ENCODE results near the gene TBC1D10B.

DNA sequence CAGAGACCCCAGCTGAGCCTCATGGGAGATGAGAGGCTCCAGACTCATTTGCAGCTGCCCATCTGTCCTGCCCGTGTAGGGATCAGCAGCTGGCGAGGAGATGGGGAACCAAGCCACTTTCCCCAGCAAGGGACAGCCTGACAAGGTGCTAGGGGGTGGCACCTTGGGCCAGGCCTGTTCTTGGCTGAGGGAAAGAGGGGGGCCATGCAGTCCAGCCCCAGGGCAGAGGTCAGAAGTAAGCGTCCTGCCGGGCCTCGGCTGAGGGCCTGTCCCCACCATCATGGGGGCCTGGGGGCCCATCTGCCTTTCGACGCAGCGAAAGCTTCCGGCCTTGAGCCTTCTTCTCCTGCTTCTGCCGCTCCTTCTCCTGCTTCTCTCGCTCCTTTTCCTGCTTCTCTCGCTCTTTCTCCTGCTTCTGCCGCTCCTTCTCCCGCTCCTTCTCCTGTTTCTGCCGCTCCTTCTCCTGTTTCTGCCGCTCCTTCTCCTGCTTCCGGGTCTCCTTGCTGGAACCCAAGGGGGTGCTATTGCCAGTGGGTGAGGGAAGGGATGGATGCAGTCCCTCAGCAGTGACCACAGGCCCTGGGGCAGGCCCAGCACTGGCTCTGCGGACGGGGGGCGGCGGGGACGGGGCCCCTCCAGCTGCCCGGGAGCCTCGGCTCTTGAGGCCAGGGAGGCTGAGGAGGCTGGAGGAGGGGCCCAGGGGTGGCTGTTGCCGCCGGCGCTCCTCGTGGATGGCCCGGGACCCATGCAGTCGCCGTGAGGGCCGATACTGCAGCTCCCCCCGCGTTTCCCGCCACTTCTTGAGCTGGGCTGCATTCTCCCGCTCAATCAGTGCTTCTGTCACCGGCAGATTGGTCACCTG lies 12.3 kb downstream of the TBC1D10B start:
- TF ChIP-seq POLR2AphosphoS5 (IDR thresholded peaks at IDR 0.05; ENCODE audit: low read depth, low read length) (no peak), POLR2A (IDR thresholded peaks at IDR 0.05; ENCODE audit: control extremely low read depth in 1 of 2, low read depth in 2 of 2, low read length in 2 of 2) (no peak), CTCF (IDR thresholded peaks at IDR 0.05; ENCODE audit: control extremely low read depth in 1 of 3, insufficient read depth in 1 of 3, low read depth in 1 of 3, low read length in 3 of 3) (no peak), SRF (IDR thresholded peaks at IDR 0.05; ENCODE audit: low read depth, low read length) (no peak), EGR1 (IDR thresholded peaks at IDR 0.05; ENCODE audit: borderline replicate concordance, low read depth, low read length) (no peak)
